CD4-positive, alpha-beta T cell treated with Interleukin-6 at 100 ng/mL for 8 hours (primary cell): ENCODE measurements around the gene ADARB1.
"Not testable (repeated sequence)": the region's sequence is repeated elsewhere in the genome, so short reads cannot be mapped to it uniquely, and the experiment has no call there.

Experiments used
- DNase-seq: peaks from one replicate; pipeline ENCODE4 v3.0.0-alpha.2; 2020; ENCODE audit warnings: mixed read lengths, low spot score

ADARB1 gene

GRCh38 chr21:45117314-45117713 lies 42.9 kb downstream of the ADARB1 start:
- no peak for DNase-seq

- no peak for DNase-seq
Observed at GRCh38 chr21:45118099-45118498, 43.7 kb downstream of the ADARB1 start.

GRCh38 chr21:45119812-45120211 lies 45.4 kb downstream of the ADARB1 start:
- no peak for DNase-seq

- DNase-seq: no peak
Observed at GRCh38 chr21:45120975-45121374, 46.6 kb downstream of the ADARB1 start.

- DNase-seq: no peak
Observed at GRCh38 chr21:45122030-45122429, 47.6 kb downstream of the ADARB1 start.

GRCh38 chr21:45122432-45123132 lies 48.2 kb downstream of the ADARB1 start:
- no peak for DNase-seq

GRCh38 chr21:45123440-45123839 lies 49.1 kb downstream of the ADARB1 start:
- DNase-seq: no peak

GRCh38 chr21:45124596-45124995 lies 50.2 kb downstream of the ADARB1 start:
- no peak for DNase-seq

- DNase-seq: no peak
Observed at GRCh38 chr21:45125357-45125756, 51.0 kb downstream of the ADARB1 start.

GRCh38 chr21:45126204-45126626 lies 51.8 kb downstream of the ADARB1 start:
- DNase-seq: no peak

- DNase-seq: no peak
Observed at GRCh38 chr21:45126983-45127382, 52.6 kb downstream of the ADARB1 start.

- no peak for DNase-seq
Observed at GRCh38 chr21:45127937-45128336, 53.6 kb downstream of the ADARB1 start.

GRCh38 chr21:45128613-45129188 lies 54.3 kb downstream of the ADARB1 start:
- DNase-seq: peak; percentile 83

GRCh38 chr21:45129189-45129923 lies 55.0 kb downstream of the ADARB1 start:
- no peak for DNase-seq

GRCh38 chr21:45130324-45130774 lies 56.0 kb downstream of the ADARB1 start:
- no peak for DNase-seq

- no peak for DNase-seq
Observed at GRCh38 chr21:45131537-45131999, 57.2 kb downstream of the ADARB1 start.

GRCh38 chr21:45132841-45133573 lies 58.6 kb downstream of the ADARB1 start:
- DNase-seq: no peak

GRCh38 chr21:45133574-45134278 lies 59.3 kb downstream of the ADARB1 start:
- DNase-seq: not testable (repeated sequence)

- no peak for DNase-seq
Observed at GRCh38 chr21:45134279-45135076, 60.1 kb downstream of the ADARB1 start.

GRCh38 chr21:45135122-45135521 lies 60.7 kb downstream of the ADARB1 start:
- DNase-seq: no peak

- no peak for DNase-seq
Observed at GRCh38 chr21:45135868-45136267, 61.5 kb downstream of the ADARB1 start.
